Heart right ventricle (tissue), 16 donors: Measurements from ENCODE around the gene RNF182. TPM values are rescaled to one million over a fixed set of nuclear protein-coding genes. Genes with fewer than 3 reads are reported as not detected.

Experiments
- ATAC-seq, 8 donors: fragments of 200-7000 bp; cut with Tn5 transposase; one replicate each; pipeline ENCODE4 v1.9.1; 2020; ENCODE audit warnings: mild to moderate bottlenecking in 8 of 8, moderate library complexity in 8 of 8, moderate number of reproducible peaks in 1 of 8
- DNase-seq, 2 donors: peaks; one replicate each; pipeline ENCODE4 v3.0.0-alpha.2; 2020
- H3K27ac ChIP-seq, 10 donors: fragments of 200-600 bp; sonication (generic) in 2 of 10; one replicate each; pipeline versions ENCODE4 v1.5.0 to v1.8.0; 2020 to 2022; ENCODE audit warnings: mild to moderate bottlenecking in 3 of 10
- H3K27me3 ChIP-seq, 7 donors: fragments of 200-600 bp; one replicate each; pipeline ENCODE4 v1.8.0; 2021 to 2022; ENCODE audit warnings: mild to moderate bottlenecking in 2 of 7
- H3K36me3 ChIP-seq, 9 donors: fragments of 200-600 bp; sonication (generic) in 1 of 9; one replicate each; pipeline versions ENCODE4 v1.5.0 to v1.8.0; 2020 to 2022; ENCODE audit warnings: mild to moderate bottlenecking in 2 of 9
- H3K4me1 ChIP-seq, 9 donors: fragments of 200-600 bp; sonication (generic) in 1 of 9; one replicate each; pipeline versions ENCODE4 v1.5.0 to v1.8.0; 2020 to 2022; ENCODE audit warnings: mild to moderate bottlenecking in 4 of 9
- H3K4me3 ChIP-seq, 10 donors: fragments of 200-600 bp; sonication (generic) in 2 of 10; one replicate each; pipeline versions ENCODE4 v1.5.0 to v1.8.0; 2020 to 2022; ENCODE audit warnings: mild to moderate bottlenecking in 7 of 10, moderate library complexity in 2 of 10
- H3K9me3 ChIP-seq, 11 donors: fragments of 200-600 bp in 10 of 11; sonication (generic) in 2 of 11; one replicate each; pipeline versions ENCODE4 v1.5.0 to v1.8.0; 2013 to 2022; ENCODE audit warnings: mild to moderate bottlenecking in 2 of 11, control low read depth in 1 of 11, moderate library complexity in 1 of 11
- whole genome bisulfite sequencing, 2 donors: extraction: QIAGEN DNeasy Blood & Tissue Kit; methylation state at CpG; one replicate each; pipeline ENCODE4 v1.1.7; 2013; ENCODE audit warnings: inconsistent platforms in 1 of 2; 5-methylcytosine and 5-hydroxymethylcytosine counted together
- intact Hi-C, 10 donors: fragments of 100-400 bp; cut with DNase I; formaldehyde crosslinking; loops; one replicate each; pipeline versions ENCODE4 v1.11.1 to v1.14.2; 2022
- polyA plus RNA-seq, 2 donors: library from polyadenylated mRNA; stranded (reverse); fragments of 200-250 nt; gene quantifications; one replicate each; pipeline ENCODE4 v1.2.3, GENCODE V29; 2013
- total RNA-seq, 10 donors: library from RNA; stranded (reverse); fragmentation: NEBNext Ultra II Directional in 3 of 10; extraction: Animal tissue kit (Norgen Biotek cat#: 25700) in 3 of 10; gene quantifications; one replicate each; pipeline versions ENCODE4 v1.2.1 to v1.2.4, GENCODE V29; 2021 to 2023
- TF ChIP-seq, protein P1 (sequence below), 9 donors: fragments of 200-600 bp; sonication (generic) in 2 of 9; IDR thresholded peaks; one replicate each; pipeline versions ENCODE4 v1.5.0 to v1.8.0; 2021 to 2022; ENCODE audit warnings: antibody characterized with exemption in 9 of 9, mild to moderate bottlenecking in 5 of 9, moderate library complexity in 1 of 9
- donor health status: Arrhythmogenic right ventricular cardiomyopathy.
- donor health status: ischemic (EF 13 %, LVEDD 7.1; RV severe dilation, severe dysfunction).
- donor health status: healthy with polysubstance abuse.
- donor health status: DM: no; HTN: yes; CAD: no.
- donor health status: DM: no; HTN: no; CAD: no.
- donor health status: ischemic (EF 25% LVEDD 6.9; RV normal size, moderate dysfunction).
- donor health status: ischemic (EF 25% LVEDD 5.7; RV mildly dilated, moderate dysfunction).
- donor health status: healthy.
- donor health status: DM: yes; HTN: yes; CAD: no.
- donor health status: Ischemic cardiomyopathy.
- donor health status: ischemic (EF 35%, LVEDD 5.7; RV mildly dilated, moderate dysfunction).
- donor health status: nonischemic (EF 11% LVEDD 7.7; RV severe dilation, severe dysfunction).
- donor health status: DM: yes; HTN: yes; CAD: no.
- donor health status: PGD.
- donor health status: ischemic (EF 29% LVEDD 5.4; RV normal size, mild dysfunction).
- donor health status: nonischemic (EF 23%, LVEDD 6.1; RV moderate dilation, normal function).

RNF182 gene
- total and polyA plus RNA-seq, 12 donors, result 0.06 to 0.07 TPM; not detected in 10

GRCh38 chr6:13946506-13946905, 21.8 kb downstream of the RNF182 start:
- Histone ChIP-seq H3K4me3 (no peak overlapping the region), H3K36me3 (no peaks in the 10 kb centered on the region), H3K4me1 (no peaks in the 10 kb centered on the region), H3K27me3 (peaks cover 0 to 19% (median 0%) of the 10 kb centered on the region in 7 donors), H3K9me3 (peaks cover 0 to 17% (median 2%) of the 10 kb centered on the region in 11 donors), H3K27ac (no peak overlapping the region)
- DNase-seq, result no peak
- TF ChIP-seq, protein P1, sequence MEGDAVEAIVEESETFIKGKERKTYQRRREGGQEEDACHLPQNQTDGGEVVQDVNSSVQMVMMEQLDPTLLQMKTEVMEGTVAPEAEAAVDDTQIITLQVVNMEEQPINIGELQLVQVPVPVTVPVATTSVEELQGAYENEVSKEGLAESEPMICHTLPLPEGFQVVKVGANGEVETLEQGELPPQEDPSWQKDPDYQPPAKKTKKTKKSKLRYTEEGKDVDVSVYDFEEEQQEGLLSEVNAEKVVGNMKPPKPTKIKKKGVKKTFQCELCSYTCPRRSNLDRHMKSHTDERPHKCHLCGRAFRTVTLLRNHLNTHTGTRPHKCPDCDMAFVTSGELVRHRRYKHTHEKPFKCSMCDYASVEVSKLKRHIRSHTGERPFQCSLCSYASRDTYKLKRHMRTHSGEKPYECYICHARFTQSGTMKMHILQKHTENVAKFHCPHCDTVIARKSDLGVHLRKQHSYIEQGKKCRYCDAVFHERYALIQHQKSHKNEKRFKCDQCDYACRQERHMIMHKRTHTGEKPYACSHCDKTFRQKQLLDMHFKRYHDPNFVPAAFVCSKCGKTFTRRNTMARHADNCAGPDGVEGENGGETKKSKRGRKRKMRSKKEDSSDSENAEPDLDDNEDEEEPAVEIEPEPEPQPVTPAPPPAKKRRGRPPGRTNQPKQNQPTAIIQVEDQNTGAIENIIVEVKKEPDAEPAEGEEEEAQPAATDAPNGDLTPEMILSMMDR (IDR thresholded peaks at IDR 0.05), result no peak
- intact Hi-C loops, result no loop called here
- no peak for ATAC-seq

DNA sequence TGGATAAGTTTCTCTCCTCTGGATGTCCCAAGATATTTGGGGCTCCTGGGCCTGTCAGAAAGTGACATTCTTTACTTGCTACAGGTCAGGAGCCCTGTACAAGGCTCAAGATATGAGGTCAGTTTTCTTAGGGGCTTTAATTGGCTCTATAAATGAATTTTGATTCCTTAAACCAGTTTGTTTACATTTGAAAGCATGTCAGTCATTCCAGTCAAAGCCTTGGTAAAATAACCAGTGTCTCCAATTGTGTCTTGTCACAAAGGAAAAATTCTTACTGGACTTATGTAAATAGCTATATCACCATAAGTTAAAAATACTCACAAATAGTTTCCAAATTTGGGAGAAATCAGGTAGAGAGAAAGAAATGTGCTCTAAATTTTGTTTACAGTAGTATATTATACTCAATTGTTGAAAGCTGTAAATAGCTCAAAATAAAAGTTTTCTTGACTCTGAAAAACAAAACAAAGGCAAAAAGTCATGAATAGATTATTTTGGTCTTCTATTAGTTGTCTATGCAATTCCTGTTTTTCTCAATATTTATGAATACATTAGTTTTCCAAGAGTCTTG, 22.9 kb downstream of the RNF182 start:
- Histone ChIP-seq H3K9me3 (peaks cover 0 to 8% (median 0%) of the 10 kb centered on the region in 11 donors), H3K4me1 (no peaks in the 10 kb centered on the region), H3K4me3 (no peak overlapping the region), H3K36me3 (no peaks in the 10 kb centered on the region), H3K27ac (no peak overlapping the region), H3K27me3 (peaks cover 0 to 17% (median 0%) of the 10 kb centered on the region in 7 donors)
- ATAC-seq (no peak), DNase-seq (no peak)
- TF ChIP-seq, protein P1 (IDR thresholded peaks at IDR 0.05), result no peak
- intact Hi-C loops, result no loop called here

DNA sequence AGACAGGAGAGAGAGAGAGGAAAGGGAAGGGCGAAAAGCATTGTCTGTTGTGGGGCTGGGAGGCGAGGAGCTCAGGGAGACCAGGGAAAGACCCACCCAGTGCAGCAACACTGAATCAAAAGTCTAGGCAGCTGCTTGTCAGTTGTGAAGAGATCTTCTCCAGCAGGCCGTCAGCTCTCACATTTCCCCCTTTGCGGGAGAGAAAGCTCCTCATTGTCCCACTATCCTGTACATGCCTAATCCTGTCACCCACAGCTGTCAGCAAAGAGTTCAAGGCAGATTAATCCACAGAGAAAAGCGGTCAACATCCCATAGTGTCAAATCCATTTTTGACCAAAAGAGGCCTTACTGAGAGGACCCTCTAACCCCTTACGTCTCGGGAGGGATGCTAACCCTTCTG, 27.3 kb downstream of the RNF182 start:
- 68 to 76% methylated on average over 7 of the region's 7 CpGs for WGBS, 2 donors
- Histone ChIP-seq H3K4me3 (no peak overlapping the region), H3K36me3 (no peaks in the 10 kb centered on the region), H3K4me1 (no peaks in the 10 kb centered on the region), H3K27me3 (peaks cover 0 to 15% (median 0%) of the 10 kb centered on the region in 7 donors), H3K27ac (no peak overlapping the region), H3K9me3 (peaks cover 0 to 8% (median 0%) of the 10 kb centered on the region in 11 donors)
- intact Hi-C loops, result no loop called here
- no peak for DNase-seq
- ATAC-seq, result no peak
- TF ChIP-seq, protein P1 (IDR thresholded peaks at IDR 0.05), result no peak

- DNase-seq, result no peak
- no peak overlapping the region for H3K27ac ChIP-seq
- peaks cover 0 to 3% (median 0%) of the 10 kb centered on the region in 11 donors for H3K9me3 ChIP-seq
- no peak for ATAC-seq
- H3K4me1 ChIP-seq, result no peaks in the 10 kb centered on the region
- peaks cover 0 to 15% (median 0%) of the 10 kb centered on the region in 7 donors for H3K27me3 ChIP-seq
- no peaks in the 10 kb centered on the region for H3K36me3 ChIP-seq
- no peak overlapping the region for H3K4me3 ChIP-seq
- intact Hi-C loops, result no loop called here
- WGBS, 2 donors, result 91 to 98% methylated on average over 2 of the region's 2 CpGs
- TF ChIP-seq, protein P1 (IDR thresholded peaks at IDR 0.05), result no peak
Observed at GRCh38 chr6:13953061-13953705, 28.4 kb downstream of the RNF182 start.
